K562 (cell line): ENCODE data around the gene ZDHHC20. TPM values are rescaled to one million over a fixed set of nuclear protein-coding genes. Genes with fewer than 3 reads are reported as not detected.

Source experiments
- ATAC-seq: fragments of 200-7000 bp; cut with Tn5 transposase; 3 replicates; pipeline ENCODE4 v1.9.1; 2020; ENCODE audit warnings: moderate library complexity
- BruUV-seq: library from RNA; stranded (reverse); fragments of 400-500 nt; replicated peaks from 2 replicates; lab custom pipeline; 2021; lab: Mats Ljungman, UMichigan
- CTCF ChIA-PET: fragments of 300-600 bp; formaldehyde crosslinking; extraction: SDS; loops from one replicate; lab custom pipeline; 2021; ENCODE audit warnings: low intra/inter-chr PET ratio; lab: Yijun Ruan, JAX
- POLR2A ChIA-PET: fragments of 300-600, 350-650 bp; sonication (Branson Sonifier 250); formaldehyde crosslinking; extraction: SDS; loops from one replicate; lab custom pipeline; 2021; ENCODE audit warnings: antibody characterized with exemption, inconsistent platforms; lab: Yijun Ruan, JAX
- DNase-seq, 4 experiments: peaks; one replicate each; pipeline versions ENCODE4 v3.0.0 to v3.0.0-alpha.2; 2011 to 2018; ENCODE audit warnings: low spot score in 3 of 4, mixed read lengths in 3 of 4; ENCODE audit errors: extremely low read depth in 1 of 4
- FAIRE-seq: peaks from 2 replicates; lab custom pipeline; 2011; peaks lifted over from hg19 to GRCh38; lab: Jason Lieb, UNC
- H2AFZ ChIP-seq: 2 replicates; pipeline ENCODE4 v1.6.0; 2011; ENCODE audit warnings: low read depth, low read length, control low read depth, inconsistent platforms
- H3K27ac ChIP-seq: fragments of 200-600 bp; 3 replicates; pipeline ENCODE4 v1.8.0; 2011; ENCODE audit warnings: low read depth, mild to moderate bottlenecking, control low read depth, inconsistent platforms, low read length, moderate library complexity, mixed read lengths; ENCODE audit errors: extremely low read depth
- H3K27me3 ChIP-seq, 2 experiments: fragments of 300-600 bp in 1 of 2; 2 replicates in 1 of 2; 3 replicates in 1 of 2; pipeline versions ENCODE4 v1.6.0 to v1.8.0; 2011; ENCODE audit warnings: inconsistent platforms in 2 of 2, low read length in 2 of 2, mild to moderate bottlenecking in 1 of 2, mixed read lengths in 1 of 2, moderate library complexity in 1 of 2; ENCODE audit not compliant: control insufficient read depth in 2 of 2, insufficient read depth in 2 of 2
- H3K36me3 ChIP-seq: fragments of 300-600 bp; 3 replicates; pipeline ENCODE4 v1.8.0; 2011; ENCODE audit warnings: mild to moderate bottlenecking, low read length, inconsistent platforms; ENCODE audit not compliant: control insufficient read depth, insufficient read depth
- H3K4me1 ChIP-seq, 2 experiments: fragments of 200-600 bp in 1 of 2; replicated peaks in 1 of 2; 2 replicates in 1 of 2; 3 replicates in 1 of 2; pipeline versions ENCODE4 v1.5.1 to v1.8.0; 2011; ENCODE audit warnings: inconsistent platforms in 2 of 2, low read length in 2 of 2, mild to moderate bottlenecking in 1 of 2, mixed read lengths in 1 of 2, moderate library complexity in 1 of 2; ENCODE audit not compliant: control insufficient read depth in 2 of 2, insufficient read depth in 2 of 2
- H3K4me2 ChIP-seq: 2 replicates; pipeline ENCODE4 v1.6.1; 2011; ENCODE audit warnings: low read length, control low read depth, inconsistent platforms, mixed read lengths; ENCODE audit not compliant: insufficient read depth
- H3K4me3 ChIP-seq: fragments of 200-600 bp; sonication (generic), shearing (Covaris generic); 2 replicates; pipeline ENCODE4 v1.5.1; 2016; ENCODE audit warnings: control low read depth, inconsistent platforms
- H3K79me2 ChIP-seq: fragments of 200-600 bp; 3 replicates; pipeline ENCODE4 v1.8.0; 2011; ENCODE audit warnings: low read length, inconsistent platforms; ENCODE audit not compliant: control insufficient read depth, insufficient read depth
- H3K9ac ChIP-seq, 2 experiments: 2 replicates each; pipeline versions ENCODE4 v1.6.0 to v1.6.1; 2011; ENCODE audit warnings: low read depth in 2 of 2, low read length in 2 of 2, control low read depth in 1 of 2, inconsistent platforms in 1 of 2, mild to moderate bottlenecking in 1 of 2, mixed read lengths in 1 of 2; ENCODE audit not compliant: insufficient read depth in 1 of 2
- H3K9me1 ChIP-seq: one replicate; pipeline ENCODE4 v1.6.0; 2011; ENCODE audit warnings: inconsistent platforms, mild to moderate bottlenecking, low read length, moderate library complexity; ENCODE audit not compliant: control insufficient read depth, insufficient read depth
- H3K9me3 ChIP-seq: replicated peaks from 2 replicates; pipeline ENCODE4 v1.5.1; 2011; ENCODE audit warnings: low read depth, low read length, inconsistent platforms; ENCODE audit not compliant: control insufficient read depth, insufficient read depth
- H4K20me1 ChIP-seq: replicated peaks from 2 replicates; pipeline ENCODE4 v1.6.1; 2011; ENCODE audit warnings: low read length, inconsistent platforms, mixed read lengths; ENCODE audit not compliant: control insufficient read depth, insufficient read depth
- KDM5B ChIP-seq: fragments of 200-600 bp; sonication (generic); IDR thresholded peaks from 2 replicates; pipeline ENCODE4 v1.6.1; 2012; ENCODE audit warnings: low read depth, mild to moderate bottlenecking, moderate library complexity, low read length, control low read depth, inconsistent platforms; ENCODE audit not compliant: insufficient replicate concordance
- PCBP2 ChIP-seq: fragments of 200-400 bp; formaldehyde crosslinking; IDR thresholded peaks from 2 replicates; pipeline ENCODE4 v1.6.1; 2018; ENCODE audit warnings: low read length, low read depth, mild to moderate bottlenecking, moderate library complexity; ENCODE audit not compliant: poor library complexity, severe bottlenecking
- ZNF277 ChIP-seq: fragments of 250-450 bp; sonication (Bioruptor Pico); IDR thresholded peaks from 2 replicates; pipeline ENCODE4 v1.8.0; 2022; ENCODE audit warnings: inconsistent platforms, mild to moderate bottlenecking, moderate library complexity, borderline replicate concordance
- ZNF830 ChIP-seq: fragments of 250-450 bp; sonication (Bioruptor Pico); IDR thresholded peaks from 2 replicates; pipeline ENCODE4 v1.5.0; 2021; ENCODE audit warnings: mild to moderate bottlenecking
- WGBS: fragments of 100-300 bp; shearing (Covaris generic); methylation state at CpG from one replicate; pipeline ENCODE4 v1.1.6; 2016; ENCODE audit warnings: low coverage, mixed read lengths; ENCODE audit not compliant: insufficient coverage; ENCODE audit errors: missing lambda C conversion rate; 5-methylcytosine and 5-hydroxymethylcytosine counted together
- in situ Hi-C: fragments of 300-500 bp; cut with MboI; formaldehyde crosslinking; loops from 4 replicates; pipeline ENCODE4 v1.15.0; 2018; ENCODE audit warnings: inconsistent platforms, mixed read lengths
- intact Hi-C: fragments of 100-400 bp; cut with micrococcal nuclease; formaldehyde crosslinking; loops from 2 replicates; pipeline ENCODE4 v1.14.2; 2022
- polyA plus RNA-seq, 8 experiments: library from polyadenylated mRNA; depleted of rRNA in 4 of 8; stranded (reverse) in 5 of 8; unstranded in 3 of 8; fragments of >200 nt; fragmentation: Nextera tagmentation in 2 of 8; fragmentation: Illumina TruSeq in 1 of 8; extraction: Ambion mirVana in 2 of 8; extraction: Trizol in 1 of 8; gene quantifications; 2 replicates each; pipeline versions ENCODE4 v1.2.1 to v1.2.3, GENCODE V29; 2011 to 2014; ENCODE audit warnings: inconsistent platforms in 1 of 8, missing spikeins in 1 of 8
- total RNA-seq, 7 experiments: library from RNA; depleted of rRNA in 6 of 7; stranded (reverse); fragments of >200 nt in 6 of 7; fragmentation: Illumina TruSeq in 2 of 7; extraction: Trizol in 2 of 7; gene quantifications; 2 replicates each; pipeline versions ENCODE4 v1.2.1 to v1.2.3, GENCODE V29; 2011 to 2021; ENCODE audit warnings: low replicate concordance in 1 of 7

ZDHHC20 gene
- total and polyA plus RNA-seq, 9 of the 15 experiments (the other 6 are each of a cell fraction or from before 2014, with no cell fraction given) = 2.7 to 20.9 (median 15.8) TPM

- in situ Hi-C loops = no loop called here
- H3K4me2 ChIP-seq = no peak overlapping the region
- H3K9ac ChIP-seq = no peak overlapping the region
- no peaks in the 10 kb centered on the region for H4K20me1 ChIP-seq
- H3K27ac ChIP-seq = no peak overlapping the region
- no peaks in the 10 kb centered on the region for H3K9me3 ChIP-seq
- no peak overlapping the region for H2AFZ ChIP-seq
- H3K79me2 ChIP-seq = no peaks in the 10 kb centered on the region
- BruUV-seq = no TSS peak
- CTCF ChIA-PET = no interaction called here
- intact Hi-C loops = no loop called here
- POLR2A ChIA-PET = no interaction called here
- no peaks in the 10 kb centered on the region for H3K9me1 ChIP-seq
- H3K4me3 ChIP-seq = no peak overlapping the region
- H3K4me1 ChIP-seq = no peaks in the 10 kb centered on the region
- no peaks in the 10 kb centered on the region for H3K36me3 ChIP-seq
- peaks cover 0 to 4% of the 10 kb centered on the region in 2 experiments; a peak in 1 of 5 replicates for H3K27me3 ChIP-seq
- DNase-seq (no peak), ATAC-seq (no peak), FAIRE-seq (no peak)
- TF ChIP-seq ZNF277 (CRISPR knock-in tag) (no peak), ZNF830 (CRISPR knock-in tag) (no peak), PCBP2 (no peak), KDM5B (no peak)
- WGBS = 6% methylated on average over 10 of the region's 10 CpGs
Observed at GRCh38 chr13:21336609-21337349, 122.3 kb downstream of the ZDHHC20 start.
